Measurements from ENCODE around the gene STRBP. TPM values are rescaled to one million over a fixed set of nuclear protein-coding genes. Genes with fewer than 3 reads are reported as not detected.

The STRBP gene
- total and polyA plus RNA-seq, 9 donors = 4.9 to 18.8 (median 11.2) TPM

DNA sequence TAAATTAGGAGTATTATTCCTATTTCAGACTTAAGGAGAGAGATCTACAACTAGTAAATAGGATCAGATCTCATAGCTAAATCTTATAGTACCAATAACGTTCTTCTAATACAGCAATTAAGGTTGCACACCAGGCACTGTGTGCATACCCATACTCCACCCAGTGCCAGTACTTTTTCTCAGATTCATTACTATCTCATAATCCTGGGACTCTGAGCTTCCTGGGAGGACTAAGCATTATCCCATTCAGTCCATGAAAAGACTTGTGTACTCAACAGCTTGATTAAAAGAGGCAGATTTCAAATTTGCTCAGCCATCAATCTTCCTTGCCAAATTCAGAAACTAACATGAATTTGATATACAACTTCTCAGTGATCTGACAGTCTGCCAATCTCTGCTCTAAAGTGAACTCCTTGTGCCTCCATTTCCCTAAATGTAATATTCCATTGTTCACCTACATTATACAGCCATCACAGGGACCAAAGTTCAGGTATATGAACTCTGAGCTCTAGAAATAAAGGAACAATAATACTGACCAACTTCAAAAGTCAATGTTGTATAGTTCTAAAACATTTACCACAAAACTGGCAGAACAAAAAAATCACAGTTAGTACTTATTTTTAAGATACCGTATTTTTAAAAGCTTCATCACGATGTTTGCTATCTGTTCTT, 7.2 kb downstream of the STRBP start:
- no peaks in the 10 kb centered on the region for H3K36me3 ChIP-seq
- DNase-seq = no peak
- no peak overlapping the region for H3K27ac ChIP-seq
- H3K27me3 ChIP-seq = no peaks in the 10 kb centered on the region
- 59 to 71% (median 60%) methylated on average over 3 of the region's 3 CpGs for WGBS, 3 donors
- intact Hi-C loops (cut with DNase I) = no loop called here
- no peak for TF ChIP-seq EP300 (IDR thresholded peaks at IDR 0.05)
- TF ChIP-seq POLR2A (IDR thresholded peaks at IDR 0.05) = no peak
- TF ChIP-seq, protein P1, sequence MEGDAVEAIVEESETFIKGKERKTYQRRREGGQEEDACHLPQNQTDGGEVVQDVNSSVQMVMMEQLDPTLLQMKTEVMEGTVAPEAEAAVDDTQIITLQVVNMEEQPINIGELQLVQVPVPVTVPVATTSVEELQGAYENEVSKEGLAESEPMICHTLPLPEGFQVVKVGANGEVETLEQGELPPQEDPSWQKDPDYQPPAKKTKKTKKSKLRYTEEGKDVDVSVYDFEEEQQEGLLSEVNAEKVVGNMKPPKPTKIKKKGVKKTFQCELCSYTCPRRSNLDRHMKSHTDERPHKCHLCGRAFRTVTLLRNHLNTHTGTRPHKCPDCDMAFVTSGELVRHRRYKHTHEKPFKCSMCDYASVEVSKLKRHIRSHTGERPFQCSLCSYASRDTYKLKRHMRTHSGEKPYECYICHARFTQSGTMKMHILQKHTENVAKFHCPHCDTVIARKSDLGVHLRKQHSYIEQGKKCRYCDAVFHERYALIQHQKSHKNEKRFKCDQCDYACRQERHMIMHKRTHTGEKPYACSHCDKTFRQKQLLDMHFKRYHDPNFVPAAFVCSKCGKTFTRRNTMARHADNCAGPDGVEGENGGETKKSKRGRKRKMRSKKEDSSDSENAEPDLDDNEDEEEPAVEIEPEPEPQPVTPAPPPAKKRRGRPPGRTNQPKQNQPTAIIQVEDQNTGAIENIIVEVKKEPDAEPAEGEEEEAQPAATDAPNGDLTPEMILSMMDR (IDR thresholded peaks at IDR 0.05) = no peak
- no peaks in the 10 kb centered on the region for H3K9me3 ChIP-seq
- no peak overlapping the region for H3K4me3 ChIP-seq
- no peaks in the 10 kb centered on the region for H3K4me1 ChIP-seq (ENCODE audit: insufficient read depth)

DNA sequence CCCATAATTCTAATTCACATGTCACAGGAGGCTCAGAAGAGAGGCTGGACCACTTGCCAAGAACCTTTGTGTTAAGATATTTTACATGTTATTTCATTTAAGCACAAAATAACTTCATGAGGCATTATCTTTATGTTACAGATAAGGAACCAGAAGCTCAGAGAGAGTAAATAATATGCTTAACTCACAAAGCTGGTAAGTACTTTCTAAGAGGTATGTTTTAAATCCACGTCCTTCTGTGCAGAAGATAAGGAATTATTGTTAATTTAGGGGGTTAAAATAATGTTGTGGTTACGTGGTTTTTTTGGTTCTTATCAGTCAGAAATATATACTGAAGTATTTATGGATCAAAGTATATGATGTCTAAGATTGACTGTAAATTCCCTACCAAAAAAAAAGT, 8.0 kb downstream of the STRBP start:
- DNase-seq = no peak
- Histone ChIP-seq H3K27me3 (no peaks in the 10 kb centered on the region), H3K9me3 (no peaks in the 10 kb centered on the region), H3K36me3 (no peaks in the 10 kb centered on the region), H3K4me3 (no peak overlapping the region), H3K4me1 (ENCODE audit: insufficient read depth) (no peaks in the 10 kb centered on the region), H3K27ac (no peak overlapping the region)
- intact Hi-C loops (cut with DNase I) = no loop called here
- WGBS, 3 donors = 52 to 65% (median 56%) methylated on average over 2 of the region's 2 CpGs
- TF ChIP-seq POLR2A (IDR thresholded peaks at IDR 0.05) (no peak), EP300 (IDR thresholded peaks at IDR 0.05) (no peak)
- TF ChIP-seq, protein P1 (IDR thresholded peaks at IDR 0.05) = no peak

DNA sequence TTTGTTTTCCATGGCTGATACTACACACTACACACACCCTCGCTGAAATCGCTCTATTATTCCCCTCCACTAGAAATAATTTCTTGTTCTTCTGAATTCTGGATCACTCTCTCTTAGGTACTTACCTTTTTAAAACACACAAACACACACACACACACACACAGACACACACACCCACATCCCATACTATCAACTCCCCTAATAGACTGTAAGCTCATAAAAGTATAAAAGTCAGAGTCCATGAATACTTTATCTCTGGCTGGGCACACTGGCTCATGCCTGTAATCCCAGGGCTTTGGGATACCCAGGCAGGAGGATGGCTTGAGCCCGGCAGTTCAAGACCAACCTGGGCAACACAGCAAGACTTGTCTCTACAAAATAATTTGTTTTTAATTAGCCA, 11.1 kb downstream of the STRBP start:
- no peak for DNase-seq
- Histone ChIP-seq H3K4me1 (ENCODE audit: insufficient read depth) (no peaks in the 10 kb centered on the region), H3K9me3 (no peaks in the 10 kb centered on the region), H3K36me3 (no peaks in the 10 kb centered on the region), H3K4me3 (no peak overlapping the region), H3K27me3 (no peaks in the 10 kb centered on the region), H3K27ac (no peak overlapping the region)
- no peak for TF ChIP-seq EP300 (IDR thresholded peaks at IDR 0.05)
- TF ChIP-seq, protein P1 (IDR thresholded peaks at IDR 0.05) = no peak
- no peak for TF ChIP-seq POLR2A (IDR thresholded peaks at IDR 0.05)
- 96 to 99% (median 97%) methylated on average over 3 of the region's 3 CpGs for WGBS, 3 donors
- intact Hi-C loops (cut with DNase I) = no loop called here

DNA sequence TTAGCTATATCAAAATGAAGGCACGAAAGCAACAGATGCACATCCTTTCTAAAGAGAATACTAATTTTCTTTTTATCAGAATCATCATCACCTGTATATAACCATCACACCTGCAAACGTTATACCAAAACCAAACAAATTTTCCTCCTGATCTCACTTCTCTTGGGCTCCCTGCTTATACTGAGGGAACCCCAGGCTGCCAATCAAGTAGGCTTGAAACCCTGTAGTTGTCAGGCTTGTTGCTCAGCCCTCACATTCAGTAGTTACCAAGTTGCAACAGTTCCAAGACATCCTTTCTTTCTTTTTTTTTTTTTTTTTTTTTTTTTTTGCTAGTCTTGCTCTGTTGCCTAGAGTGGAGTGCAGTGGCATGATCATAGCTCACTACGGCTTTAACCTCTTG, 12.7 kb downstream of the STRBP start:
- intact Hi-C loops (cut with DNase I) = no loop called here

More for the DNA sequence above, 12.7 kb downstream of the STRBP start:
- Histone ChIP-seq H3K27ac (no peak overlapping the region), H3K36me3 (no peaks in the 10 kb centered on the region), H3K4me1 (ENCODE audit: insufficient read depth) (no peaks in the 10 kb centered on the region), H3K27me3 (no peaks in the 10 kb centered on the region), H3K4me3 (no peak overlapping the region), H3K9me3 (no peaks in the 10 kb centered on the region)
- 91 to 94% (median 92%) methylated on average over 3 of the region's 3 CpGs for WGBS, 3 donors
- no peak for TF ChIP-seq POLR2A (IDR thresholded peaks at IDR 0.05)
- no peak for TF ChIP-seq EP300 (IDR thresholded peaks at IDR 0.05)
- TF ChIP-seq, protein P1 (IDR thresholded peaks at IDR 0.05) = no peak
- no peak for DNase-seq
